HG03108 (cell line): ENCODE results near the gene IFNK.

Experiments used
- ATAC-seq: cut with Tn5 transposase; IDR thresholded peaks from one replicate; pipeline ENCODE4 v1.9.1; 2021; ENCODE audit warnings: moderate library complexity; ENCODE audit not compliant: unreplicated experiment

IFNK gene

DNA sequence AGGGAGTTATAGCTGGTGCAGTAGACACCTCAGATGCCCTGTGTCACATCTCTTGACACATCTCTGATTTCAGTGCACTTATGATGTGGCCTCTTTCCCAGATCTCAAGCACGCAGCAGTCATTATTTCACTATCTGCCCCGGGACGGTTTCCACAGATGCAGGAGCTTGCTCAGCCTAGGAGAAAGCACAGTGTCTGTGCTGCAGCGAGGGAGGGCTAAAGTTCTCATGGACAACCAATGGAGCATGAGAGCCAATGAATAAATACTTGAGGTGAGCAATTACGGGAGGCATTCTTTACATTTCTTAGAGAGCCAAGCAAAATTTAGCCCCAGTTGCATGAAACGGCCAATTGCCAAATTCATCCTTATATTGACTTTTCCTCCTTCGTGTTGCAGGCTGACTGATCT is 12.9 kb downstream of the IFNK start:
- ATAC-seq = no peak

DNA sequence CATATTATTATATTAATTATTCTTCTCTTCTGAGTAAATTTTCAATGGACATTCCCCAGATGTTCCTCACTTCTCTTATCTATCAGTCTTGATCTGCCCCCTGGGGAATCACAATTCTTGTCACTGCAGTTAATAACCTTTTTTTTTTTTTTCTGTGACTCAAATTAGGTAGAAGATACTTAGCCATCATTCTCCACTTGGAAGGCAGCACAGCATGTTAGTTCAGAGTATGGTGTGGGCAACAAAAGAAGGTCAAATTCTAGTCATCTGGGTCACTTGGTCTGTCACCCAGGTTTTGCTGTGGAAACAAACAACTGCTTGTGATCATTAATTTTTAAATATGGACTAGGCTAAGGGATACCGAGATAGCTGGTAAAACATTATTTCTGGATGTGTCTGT is 13.7 kb downstream of the IFNK start:
- no peak for ATAC-seq

DNA sequence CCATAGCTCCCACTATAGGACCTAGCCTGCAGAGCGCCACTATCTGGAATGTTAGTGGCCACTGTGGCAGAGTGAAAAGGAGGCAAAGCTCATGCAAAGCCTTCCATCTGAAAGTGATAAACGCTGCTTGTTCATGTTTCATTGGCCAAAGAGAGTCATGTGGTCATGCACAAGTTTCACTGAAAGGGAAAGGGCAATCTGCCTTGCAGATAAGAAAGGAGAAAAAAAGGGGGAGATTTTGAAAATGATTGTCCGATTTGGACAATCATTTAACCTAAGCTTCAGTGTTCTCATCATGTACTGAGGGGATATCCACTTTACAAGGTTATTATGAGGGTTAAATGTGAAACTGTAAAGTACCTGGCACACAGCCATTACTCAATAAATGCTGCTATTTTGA is 14.6 kb downstream of the IFNK start:
- ATAC-seq = no peak

DNA sequence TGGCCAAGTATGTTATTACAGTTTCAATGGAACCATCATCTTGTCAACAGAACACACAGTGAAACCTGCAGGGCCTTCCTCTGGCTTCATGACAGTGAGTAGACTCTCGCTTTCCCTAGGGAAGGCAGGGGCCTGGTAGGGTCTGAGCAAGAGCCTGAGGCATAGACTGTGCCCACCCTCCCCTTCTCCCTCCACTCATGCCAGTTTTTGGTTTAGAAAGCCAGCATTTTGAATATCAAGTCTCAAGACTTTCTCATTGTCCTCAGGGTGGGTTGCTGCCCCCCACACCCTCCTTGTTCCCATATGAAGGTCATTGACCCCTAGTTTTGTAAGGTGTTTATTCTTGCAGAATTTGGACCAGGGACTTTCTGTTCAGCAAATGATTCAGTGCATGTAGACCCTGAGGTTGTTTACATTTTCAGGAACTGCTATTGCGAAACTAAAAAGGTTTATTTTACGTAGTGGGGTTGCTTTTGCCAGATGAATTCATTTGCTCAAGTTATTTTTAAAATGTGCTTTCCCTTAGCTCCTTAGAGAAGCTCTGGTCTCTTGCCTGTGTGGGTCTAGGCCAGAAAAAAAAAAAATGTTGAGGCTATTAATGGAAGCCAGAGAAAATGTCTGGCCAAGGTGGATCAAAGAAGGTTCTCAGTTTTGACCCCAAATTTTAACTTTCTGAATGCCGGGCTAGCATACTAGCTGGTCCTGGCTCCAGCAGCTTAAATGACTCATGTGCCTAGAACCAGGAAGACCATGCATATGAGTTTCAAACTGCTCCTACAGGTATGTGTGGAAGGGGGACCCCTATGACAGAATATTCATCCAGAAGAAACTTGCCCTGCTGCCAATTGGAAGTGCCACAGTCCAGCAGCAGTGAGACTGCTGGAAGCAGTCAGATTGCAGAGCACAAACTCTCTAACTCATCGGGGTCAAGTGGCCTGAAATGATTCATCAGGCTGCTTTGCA is 15.7 kb downstream of the IFNK start:
- no peak for ATAC-seq

DNA sequence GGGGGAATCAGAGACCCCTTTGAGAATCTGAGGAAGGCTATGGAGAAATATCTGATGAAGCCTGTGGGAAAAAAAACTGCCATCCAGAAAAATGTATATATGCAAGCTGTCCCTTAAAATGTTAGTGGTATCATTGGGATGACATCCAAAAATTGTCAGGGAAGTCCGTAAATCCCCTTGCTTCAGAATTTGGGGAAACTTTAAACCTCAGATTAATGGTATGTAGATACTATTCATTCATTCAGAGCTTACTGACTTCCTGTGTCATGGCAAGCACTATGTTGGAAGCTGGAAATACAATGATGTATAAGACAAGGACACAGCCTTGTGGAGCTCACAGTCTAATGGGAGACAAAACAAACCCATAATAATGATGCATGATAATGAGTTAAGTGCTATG is 16.4 kb downstream of the IFNK start:
- no peak for ATAC-seq

DNA sequence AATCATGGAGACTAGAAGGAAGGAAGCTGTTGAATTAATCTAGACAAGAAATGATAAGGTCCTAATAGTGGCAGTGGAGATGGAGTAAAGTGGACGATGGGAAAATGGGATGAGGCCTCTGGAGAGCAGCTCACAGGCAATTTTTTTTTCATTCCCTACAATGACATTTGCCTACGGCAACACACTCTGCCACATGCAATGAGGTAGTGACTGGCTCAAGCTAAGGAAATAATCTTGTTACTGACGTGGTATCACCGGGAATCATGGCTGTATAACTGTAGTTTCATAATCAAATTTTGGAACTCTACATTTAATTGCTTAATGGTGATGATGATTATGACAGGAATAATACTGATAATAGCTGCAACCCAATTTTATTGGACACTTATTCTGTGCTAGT is 17.6 kb downstream of the IFNK start:
- no peak for ATAC-seq

DNA sequence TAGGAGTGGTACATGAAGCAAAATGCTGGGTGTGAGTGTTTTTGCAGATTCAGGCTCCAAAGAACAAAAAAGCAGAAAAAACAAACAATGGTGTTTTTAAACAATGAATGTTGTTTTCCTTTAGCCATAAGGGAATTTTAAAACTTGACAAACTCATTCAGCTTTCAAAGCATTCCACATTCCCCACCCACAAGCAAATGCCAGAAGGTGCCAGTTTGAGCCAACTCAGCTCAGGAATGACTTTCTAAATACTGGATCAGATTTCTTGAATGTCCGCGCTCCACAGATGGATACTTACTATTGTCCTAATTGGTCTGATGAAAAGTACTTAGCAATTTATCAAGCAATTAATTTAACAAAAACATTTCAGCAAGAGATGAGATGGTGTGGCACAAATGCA is 18.4 kb downstream of the IFNK start:
- ATAC-seq = no peak

DNA sequence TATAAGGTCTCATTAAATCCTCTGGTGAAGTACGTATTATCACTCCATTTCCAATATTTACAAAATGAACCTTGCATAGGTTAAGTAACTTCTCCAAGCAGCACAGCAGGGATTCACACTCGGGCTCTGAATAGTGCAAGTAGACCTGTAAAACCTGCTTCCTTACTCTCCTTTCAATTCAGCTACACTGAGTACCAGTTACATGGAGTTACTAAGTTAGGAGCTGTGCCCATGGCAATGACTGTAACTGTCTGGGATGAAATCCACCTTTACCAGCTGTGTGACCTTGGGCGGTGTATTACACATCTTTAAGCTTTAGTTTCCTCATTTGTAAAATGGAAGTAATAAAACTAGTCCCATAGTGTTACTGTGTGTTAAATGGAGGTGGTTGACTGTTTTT is 21.4 kb downstream of the IFNK start:
- no peak for ATAC-seq

DNA sequence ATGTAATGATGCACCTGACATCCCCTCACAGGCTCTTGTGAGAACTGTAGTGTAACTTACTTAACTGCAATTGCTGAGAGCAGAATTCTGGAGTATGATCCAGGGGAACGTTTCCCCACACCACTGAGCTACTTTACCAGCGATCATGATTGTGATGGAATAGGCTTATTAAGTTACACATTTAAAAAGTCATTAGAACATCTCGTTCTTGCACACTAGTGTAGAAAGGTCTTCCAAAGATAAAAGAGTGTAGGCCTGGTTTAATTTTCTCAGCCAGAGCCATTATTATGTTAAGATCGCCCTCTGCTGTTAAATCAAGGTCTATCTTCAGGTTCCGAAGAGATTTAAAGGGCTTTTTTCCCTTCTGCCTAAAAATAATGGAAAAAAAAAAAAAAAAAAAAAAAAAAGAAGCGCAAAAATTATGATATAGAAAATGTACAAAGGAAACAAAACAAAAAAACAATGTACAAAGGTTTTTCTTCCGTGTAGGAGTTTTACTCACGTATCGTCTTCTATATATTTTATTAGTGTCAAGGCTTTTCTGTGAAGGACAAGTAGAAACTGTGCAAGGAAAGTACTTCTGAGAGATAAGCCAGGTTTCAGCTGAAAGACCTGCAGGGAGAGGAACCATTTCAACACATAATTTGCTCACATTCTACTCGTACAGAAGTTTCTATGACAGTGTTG is 24.1 kb downstream of the IFNK start:
- ATAC-seq = no peak

DNA sequence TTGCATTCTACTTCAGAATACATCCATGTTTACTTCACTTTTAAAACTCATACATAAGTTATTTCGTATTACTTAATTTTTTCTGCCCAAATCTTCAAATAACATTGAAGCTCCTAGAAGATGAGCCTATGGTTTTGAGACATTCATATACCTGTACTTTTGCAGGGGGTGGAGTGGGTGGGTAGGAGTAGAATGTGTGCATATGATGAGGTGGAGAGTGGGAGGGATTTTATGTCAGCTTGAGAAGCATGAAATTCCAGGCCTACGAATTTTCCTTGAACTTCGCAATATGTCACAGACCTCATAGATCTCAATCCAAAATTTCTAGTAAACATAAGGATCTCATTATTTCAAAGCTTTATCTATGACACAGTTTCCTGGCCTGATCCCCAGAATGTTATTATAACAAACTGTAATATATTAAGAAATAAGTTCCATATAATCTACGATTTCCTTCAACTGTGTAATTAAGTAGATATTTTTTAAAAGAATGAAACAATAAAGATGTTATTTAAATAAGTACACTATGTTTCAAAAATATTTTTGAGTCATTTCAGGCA is 25.2 kb downstream of the IFNK start:
- no peak for ATAC-seq

DNA sequence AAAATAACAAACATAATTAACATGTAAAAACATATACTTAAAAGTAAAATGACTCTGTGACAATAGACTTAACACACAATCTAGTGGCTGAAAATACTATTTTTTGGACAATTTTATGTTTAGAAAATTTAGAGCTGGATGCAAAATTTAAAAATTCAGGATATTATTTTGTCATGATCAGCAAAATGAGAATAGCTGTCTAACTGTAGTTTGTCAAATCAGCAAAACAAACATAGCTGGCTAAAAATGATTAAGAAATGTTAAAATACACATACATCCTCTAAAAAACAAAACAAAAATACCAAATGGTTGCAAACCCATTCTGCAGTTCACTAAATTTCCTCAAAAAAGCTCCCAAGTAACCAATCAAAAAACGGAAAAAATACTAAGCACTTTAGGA is 30.6 kb downstream of the IFNK start:
- ATAC-seq = no peak

DNA sequence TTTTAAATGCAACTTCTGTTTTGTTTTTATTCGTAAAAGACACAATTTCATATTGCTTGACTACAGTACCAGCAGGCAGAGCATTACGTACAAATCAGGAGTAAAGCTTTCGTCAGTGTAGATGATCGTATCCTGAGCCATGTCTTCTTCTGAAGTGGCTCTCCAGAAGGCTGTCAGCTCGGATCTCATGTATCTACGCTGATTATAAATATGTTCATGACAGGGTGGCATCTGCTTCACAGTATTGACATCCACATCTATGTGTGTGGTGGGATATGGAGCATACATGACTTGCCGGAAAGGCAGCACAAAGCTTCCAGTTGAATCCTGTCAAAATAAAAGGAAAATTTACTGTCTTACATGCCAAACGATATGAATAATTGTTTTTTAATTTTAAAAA is 32.4 kb downstream of the IFNK start:
- no peak for ATAC-seq

DNA sequence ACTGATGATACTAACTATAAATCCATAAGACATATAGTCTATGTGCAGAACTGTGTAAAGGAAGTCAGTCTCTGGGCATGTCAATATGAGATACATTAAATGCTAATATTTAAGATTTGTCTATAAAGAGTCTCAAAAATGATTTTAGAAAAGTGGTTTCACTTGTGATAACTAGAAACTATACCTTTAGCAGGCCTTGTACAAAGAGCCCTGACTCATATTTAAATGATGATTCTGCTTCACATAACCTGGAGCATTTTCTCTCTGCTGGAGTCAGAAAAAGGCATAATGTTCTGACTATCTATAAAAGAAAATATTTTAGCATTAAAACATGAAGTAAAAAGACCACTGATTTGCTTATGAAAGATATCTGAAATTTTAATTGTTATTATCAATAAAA is 34.2 kb downstream of the IFNK start:
- ATAC-seq = no peak

DNA sequence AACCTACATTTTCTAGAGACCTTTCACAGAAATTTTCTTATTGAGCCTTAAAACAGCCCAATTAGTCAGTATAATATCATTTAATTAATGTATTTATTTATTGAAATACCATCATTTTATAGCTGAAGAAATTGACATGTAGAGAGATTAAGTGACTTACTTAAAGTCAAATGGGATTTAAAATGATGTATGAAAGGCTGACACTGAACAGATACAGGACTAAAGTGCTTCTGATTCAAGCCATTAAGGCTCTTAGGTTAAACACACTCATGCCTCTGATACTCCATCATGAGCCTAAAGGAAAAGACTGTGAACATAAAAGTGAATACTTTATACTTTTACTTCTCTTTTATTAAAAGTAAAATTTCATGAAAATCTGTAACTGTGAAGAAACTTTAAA is 36.4 kb downstream of the IFNK start:
- no peak for ATAC-seq

DNA sequence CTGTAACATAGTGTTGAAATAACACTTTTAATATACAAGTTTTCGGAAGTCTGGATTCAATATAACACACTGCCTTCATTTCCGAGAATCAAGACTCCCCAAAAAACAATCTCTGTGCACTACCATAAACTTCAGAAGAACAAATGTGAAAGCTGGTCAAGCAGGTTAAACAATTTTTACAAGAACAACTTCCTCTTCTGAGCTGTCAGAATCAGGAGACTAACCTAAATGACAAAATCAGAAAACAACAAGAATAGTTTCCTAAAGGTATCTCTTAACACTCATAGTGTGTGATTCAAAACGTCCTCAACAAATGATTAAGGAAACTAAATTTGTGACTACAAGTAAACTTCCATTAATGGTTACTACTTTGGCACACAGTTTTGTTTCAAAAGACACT is 37.6 kb downstream of the IFNK start:
- ATAC-seq = no peak

DNA sequence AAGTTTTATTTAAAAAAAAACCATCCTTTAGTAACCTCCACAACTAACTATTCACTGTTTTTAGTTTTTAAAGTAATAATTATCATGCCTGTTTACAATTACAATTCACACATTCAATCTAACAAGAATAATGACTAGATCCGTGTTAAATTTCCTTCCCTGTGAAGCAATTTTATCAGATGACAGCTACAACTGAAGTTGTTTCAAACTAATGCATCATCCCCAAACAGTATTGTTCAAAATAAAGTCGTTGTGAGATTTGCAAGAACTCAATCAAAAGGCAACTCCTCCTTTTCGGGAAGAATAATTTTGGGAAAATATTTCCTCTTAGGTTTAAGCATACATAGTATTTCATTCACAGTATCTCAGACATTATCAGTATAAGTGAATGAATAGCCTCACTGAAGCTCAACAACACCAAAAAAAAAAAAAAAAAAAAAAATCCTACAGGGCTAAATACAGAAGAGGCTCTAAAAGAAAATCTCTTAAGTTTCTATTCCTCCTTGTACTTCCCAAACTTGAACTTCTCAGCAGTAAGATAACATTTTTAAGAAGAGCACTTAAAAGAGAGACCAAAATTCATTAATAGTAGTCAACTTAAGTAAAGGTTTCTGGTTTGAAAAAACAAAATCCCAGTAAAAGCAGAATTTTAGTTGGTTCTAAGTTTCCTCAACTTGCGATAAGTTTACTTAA is 39.8 kb downstream of the IFNK start:
- ATAC-seq = no peak

DNA sequence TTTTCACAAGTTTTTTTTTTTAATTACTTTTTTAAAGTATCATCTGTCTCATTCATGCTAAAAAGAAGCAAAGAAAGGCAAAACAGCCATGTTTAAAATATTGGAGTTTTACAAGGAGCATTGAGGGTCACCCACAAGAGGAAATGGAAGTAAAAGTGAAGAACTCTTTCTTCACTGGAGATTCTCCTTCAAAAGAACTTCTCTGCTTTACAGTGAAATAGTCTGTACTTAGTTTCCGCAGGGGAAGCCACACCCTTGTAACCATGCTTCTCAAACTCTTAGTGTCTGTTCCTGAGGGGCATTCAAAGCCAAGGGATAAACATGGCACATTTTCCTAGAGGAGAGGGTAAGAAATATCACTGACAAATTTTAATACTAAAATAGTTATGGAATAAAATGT is 40.6 kb downstream of the IFNK start:
- ATAC-seq = no peak

DNA sequence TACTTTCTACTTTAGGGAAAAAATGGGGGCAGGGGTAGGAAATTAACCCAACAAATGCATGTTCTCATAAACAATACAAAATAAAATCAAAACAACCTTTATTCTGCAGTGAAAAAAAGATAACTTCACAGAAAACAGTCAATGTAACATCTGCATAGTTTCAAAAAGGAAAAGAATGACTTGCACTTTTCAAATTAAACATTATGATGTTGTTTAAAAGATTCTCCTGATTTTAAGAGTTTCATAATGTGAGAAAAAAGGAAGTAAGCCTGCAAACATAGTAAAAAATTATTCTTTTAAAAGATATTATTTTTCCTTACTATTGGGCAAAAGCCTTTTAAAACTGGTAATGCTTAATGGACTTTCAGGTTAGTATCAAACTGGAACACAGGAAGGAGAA is 41.6 kb downstream of the IFNK start:
- ATAC-seq = no peak

DNA sequence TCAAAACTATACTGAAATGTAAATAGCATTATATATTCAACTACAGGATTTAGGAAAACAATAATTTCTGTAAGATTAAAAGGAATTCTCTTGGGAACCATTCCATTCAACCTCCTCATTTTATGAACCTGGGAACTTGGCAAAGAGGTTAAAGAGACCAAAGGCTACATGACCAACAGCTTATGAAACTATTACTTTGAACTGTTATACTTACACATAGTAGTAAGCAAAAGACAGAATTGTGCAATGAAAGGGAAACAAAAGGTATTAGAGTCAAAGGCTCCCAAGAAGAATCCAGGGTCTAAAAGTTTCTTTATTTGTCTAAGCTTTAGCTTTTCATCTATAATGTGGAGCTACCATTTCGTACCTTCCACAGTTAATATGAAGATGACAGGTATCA is 42.0 kb downstream of the IFNK start:
- ATAC-seq = no peak

DNA sequence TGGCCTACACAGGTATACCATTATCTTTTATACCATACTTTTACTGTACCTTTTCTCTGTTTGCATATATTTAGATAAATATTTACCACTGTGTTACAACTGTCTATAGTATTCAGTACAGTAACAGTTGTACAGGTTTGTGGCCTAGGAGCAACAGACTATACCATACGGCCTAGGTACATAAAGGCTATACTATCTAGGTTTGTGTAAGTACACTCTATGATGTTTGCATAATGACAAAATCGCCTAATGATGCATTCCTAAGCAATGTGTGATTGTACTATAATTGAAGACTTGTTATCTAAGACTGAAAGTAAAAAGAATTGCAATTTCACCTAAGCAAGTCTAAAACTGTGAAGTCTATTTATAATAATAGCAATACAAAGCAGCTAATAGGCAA is 45.3 kb downstream of the IFNK start:
- ATAC-seq = no peak

DNA sequence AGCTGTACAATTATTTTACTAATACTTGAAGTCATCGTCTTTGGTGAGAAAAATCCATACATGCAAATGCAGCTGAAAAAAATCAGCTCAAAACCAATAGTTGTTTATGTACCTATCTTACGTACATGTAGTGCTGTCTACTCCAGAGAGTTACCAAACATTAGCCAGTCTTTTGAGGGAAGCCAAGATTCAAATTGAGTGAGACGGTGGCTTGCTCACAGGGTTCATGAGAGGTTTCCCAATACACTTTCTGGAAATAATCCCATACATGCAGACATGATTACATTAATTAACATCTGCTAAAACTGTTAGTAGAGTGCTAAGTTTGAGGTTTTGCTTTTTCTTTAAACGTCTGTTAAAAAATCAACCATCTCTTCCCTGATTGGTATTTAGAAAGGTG is 46.9 kb downstream of the IFNK start:
- ATAC-seq = no peak

DNA sequence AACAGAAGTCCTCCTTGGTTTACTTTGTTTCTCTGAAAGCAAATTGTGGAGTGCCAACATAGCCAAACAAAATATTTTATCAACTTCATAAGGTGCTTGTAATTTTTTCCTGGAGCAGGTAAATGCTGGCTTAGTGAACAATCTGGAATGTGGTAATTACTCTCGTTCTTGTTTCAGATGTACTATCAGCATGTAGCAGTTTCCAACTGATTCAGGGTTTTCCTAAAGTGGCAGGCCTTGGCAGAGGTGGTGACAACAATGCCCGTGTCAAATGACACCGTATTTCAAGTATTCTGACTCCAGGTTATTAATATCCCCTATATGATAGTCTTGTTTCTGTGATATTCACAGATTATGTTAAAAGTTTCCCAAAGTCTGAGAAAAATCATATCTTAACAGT is 48.0 kb downstream of the IFNK start:
- ATAC-seq = no peak
